ENCODE measurements around the gene UBAC1. TPM values are rescaled to one million over a fixed set of nuclear protein-coding genes. Genes with fewer than 3 reads are reported as not detected.

UBAC1 gene
- total RNA-seq, 2 experiments from 2014 or later: 16.4 to 19.6 TPM

DNA sequence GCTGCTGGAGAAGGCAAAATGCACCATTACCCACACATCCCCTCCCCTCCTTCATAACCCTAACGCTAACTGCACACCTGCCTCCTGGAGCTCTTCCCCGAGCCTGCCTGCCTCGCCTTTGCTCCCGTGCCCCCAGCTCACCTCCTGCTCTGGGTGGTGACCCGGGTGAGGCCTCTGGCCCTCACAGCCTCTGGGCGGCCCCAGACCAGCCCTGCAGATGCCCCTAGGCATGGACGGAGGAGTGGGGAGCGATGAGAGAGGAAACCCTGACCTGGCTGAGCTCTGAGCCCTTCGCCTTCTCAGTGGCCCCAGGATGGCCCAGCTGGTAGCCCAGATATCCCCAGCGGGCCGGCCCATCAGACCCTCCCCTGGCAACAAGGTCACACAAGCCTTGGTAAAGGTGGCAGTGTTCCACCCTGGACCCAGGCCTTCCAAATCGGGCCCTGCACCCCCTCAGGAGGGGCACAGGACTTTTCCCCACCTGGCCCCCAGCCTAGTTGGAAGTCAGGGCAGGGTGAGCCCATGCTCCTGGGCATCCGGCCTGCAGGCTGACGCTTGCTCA, 39.3 kb downstream of the UBAC1 start:
- ChIA-PET CTCF (no interaction called here), POLR2A (no interaction called here)
- no peak for ATAC-seq (ENCODE audit: poor library complexity)
- Histone ChIP-seq H3K4me3 (ENCODE audit: low read length) (no peak overlapping the region), H3K9me3 (ENCODE audit: control insufficient read depth in 1 of 2, insufficient read depth in 1 of 2, low read length in 2 of 2) (peaks cover 29 to 35% of the 10 kb centered on the region in 2 experiments), H3K27me3 (ENCODE audit: control insufficient read depth in 1 of 2, insufficient read depth in 2 of 2, low read length in 2 of 2) (no peaks in the 10 kb centered on the region), H3K27ac (ENCODE audit: low read depth in 1 of 2, low read length in 2 of 2) (no peak overlapping the region), H3K36me3 (ENCODE audit: insufficient read depth, low read length) (no peaks in the 10 kb centered on the region), H3K4me1 (ENCODE audit: insufficient read depth, low read length) (peaks cover 12% of the 10 kb centered on the region)
- no peak overlapping the region for H3K27ac Mint-ChIP-seq
- no peaks in the 10 kb centered on the region for H3K27me3 Mint-ChIP-seq
- DNase-seq: no peak
- TF ChIP-seq, protein P1, sequence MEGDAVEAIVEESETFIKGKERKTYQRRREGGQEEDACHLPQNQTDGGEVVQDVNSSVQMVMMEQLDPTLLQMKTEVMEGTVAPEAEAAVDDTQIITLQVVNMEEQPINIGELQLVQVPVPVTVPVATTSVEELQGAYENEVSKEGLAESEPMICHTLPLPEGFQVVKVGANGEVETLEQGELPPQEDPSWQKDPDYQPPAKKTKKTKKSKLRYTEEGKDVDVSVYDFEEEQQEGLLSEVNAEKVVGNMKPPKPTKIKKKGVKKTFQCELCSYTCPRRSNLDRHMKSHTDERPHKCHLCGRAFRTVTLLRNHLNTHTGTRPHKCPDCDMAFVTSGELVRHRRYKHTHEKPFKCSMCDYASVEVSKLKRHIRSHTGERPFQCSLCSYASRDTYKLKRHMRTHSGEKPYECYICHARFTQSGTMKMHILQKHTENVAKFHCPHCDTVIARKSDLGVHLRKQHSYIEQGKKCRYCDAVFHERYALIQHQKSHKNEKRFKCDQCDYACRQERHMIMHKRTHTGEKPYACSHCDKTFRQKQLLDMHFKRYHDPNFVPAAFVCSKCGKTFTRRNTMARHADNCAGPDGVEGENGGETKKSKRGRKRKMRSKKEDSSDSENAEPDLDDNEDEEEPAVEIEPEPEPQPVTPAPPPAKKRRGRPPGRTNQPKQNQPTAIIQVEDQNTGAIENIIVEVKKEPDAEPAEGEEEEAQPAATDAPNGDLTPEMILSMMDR (IDR thresholded peaks at IDR 0.05): no peak
- peaks cover 3% of the 10 kb centered on the region for H3K9me3 Mint-ChIP-seq
- H3K36me3 Mint-ChIP-seq (ENCODE audit: low read depth): peaks cover 5% of the 10 kb centered on the region
- no peaks in the 10 kb centered on the region for H3K4me1 Mint-ChIP-seq (ENCODE audit: low read depth)
- intact Hi-C loops (cut with DNase I, micrococcal nuclease): no loop called here
- H3K4me3 Mint-ChIP-seq: no peak overlapping the region

DNA sequence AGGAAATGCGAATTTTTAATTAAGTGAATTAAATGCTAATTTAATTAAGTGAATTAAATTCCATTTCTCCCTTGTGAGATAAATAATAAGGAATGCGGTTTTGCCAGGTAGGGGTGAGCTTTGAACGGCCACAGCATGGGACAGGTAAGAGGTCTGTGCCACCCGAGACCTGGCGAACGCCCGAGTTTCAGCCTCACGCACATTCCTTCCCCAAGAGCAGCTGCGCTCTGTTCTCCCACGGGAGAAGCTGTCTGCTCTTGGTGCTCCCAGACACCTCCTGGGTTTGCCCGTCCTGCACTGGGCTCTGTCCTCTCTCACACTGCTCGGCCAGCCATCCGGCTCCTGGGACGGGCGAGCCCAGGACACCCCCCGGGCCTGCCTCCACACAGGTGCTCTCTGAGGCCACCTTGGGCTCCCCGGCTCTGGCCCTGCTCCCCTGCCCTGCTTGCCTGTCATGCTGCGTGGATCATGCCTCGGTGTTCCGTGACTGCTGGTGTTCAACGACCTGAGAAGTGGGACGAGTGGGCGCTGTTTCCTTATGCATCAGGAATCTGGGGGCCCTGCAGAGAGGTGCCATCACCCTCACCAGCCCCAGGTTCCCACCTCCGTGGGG, 40.1 kb downstream of the UBAC1 start:
- ChIA-PET POLR2A (no interaction called here), CTCF (no interaction called here)
- no peak for DNase-seq
- TF ChIP-seq, protein P1 (IDR thresholded peaks at IDR 0.05): no peak
- no peaks in the 10 kb centered on the region for H3K27me3 ChIP-seq (ENCODE audit: control insufficient read depth in 1 of 2, insufficient read depth in 2 of 2, low read length in 2 of 2)
- H3K9me3 ChIP-seq (ENCODE audit: control insufficient read depth in 1 of 2, insufficient read depth in 1 of 2, low read length in 2 of 2): peaks cover 35 to 40% of the 10 kb centered on the region in 2 experiments
- Mint-ChIP-seq H3K27me3 (no peaks in the 10 kb centered on the region), H3K4me3 (no peak overlapping the region), H3K27ac (no peak overlapping the region), H3K36me3 (ENCODE audit: low read depth) (peaks cover 13% of the 10 kb centered on the region), H3K9me3 (peaks cover 6% of the 10 kb centered on the region), H3K4me1 (ENCODE audit: low read depth) (no peaks in the 10 kb centered on the region)
- no peak overlapping the region for H3K27ac ChIP-seq (ENCODE audit: low read depth in 1 of 2, low read length in 2 of 2)
- intact Hi-C loops (cut with DNase I, micrococcal nuclease): no loop called here
- H3K36me3 ChIP-seq (ENCODE audit: insufficient read depth, low read length): no peaks in the 10 kb centered on the region
- peaks cover 6% of the 10 kb centered on the region for H3K4me1 ChIP-seq (ENCODE audit: insufficient read depth, low read length)
- ATAC-seq (ENCODE audit: poor library complexity): no peak
- no peak overlapping the region for H3K4me3 ChIP-seq (ENCODE audit: low read length)

DNA sequence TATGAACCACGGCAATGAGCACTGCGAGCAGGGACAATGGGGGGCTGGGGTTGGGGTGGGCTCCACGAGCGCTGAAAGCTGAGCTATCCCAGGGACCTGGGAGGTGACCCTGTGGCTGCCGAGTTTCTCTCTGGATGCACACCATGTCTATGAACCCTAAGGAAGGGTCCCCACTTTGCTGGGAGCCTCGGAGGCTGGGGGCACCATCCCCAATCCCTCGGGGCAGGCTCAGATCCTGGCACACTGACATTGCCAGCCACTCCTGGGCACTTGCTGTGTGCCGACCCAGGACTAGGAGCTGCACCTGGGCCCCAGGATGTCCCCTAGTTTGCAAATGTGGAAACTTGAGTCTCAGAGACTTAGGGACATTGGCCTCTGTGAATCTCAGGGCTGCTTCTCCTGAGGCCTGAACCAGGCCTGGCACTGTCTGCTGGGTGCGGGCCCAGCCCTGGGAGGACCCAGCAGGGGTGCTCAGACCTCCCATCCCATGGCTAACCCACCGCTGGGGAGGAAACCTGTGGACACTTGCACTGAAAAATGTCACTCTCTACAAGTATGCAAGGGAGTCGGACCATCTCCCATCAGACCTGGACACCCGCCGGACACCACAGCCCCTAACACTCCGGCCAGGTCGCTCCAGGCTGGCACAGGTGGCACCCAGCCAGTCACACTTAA, 40.8 kb downstream of the UBAC1 start:
- Mint-ChIP-seq H3K27ac (no peak overlapping the region), H3K4me3 (no peak overlapping the region), H3K36me3 (ENCODE audit: low read depth) (peaks cover 19% of the 10 kb centered on the region), H3K4me1 (ENCODE audit: low read depth) (no peaks in the 10 kb centered on the region), H3K9me3 (peaks cover 12% of the 10 kb centered on the region), H3K27me3 (no peaks in the 10 kb centered on the region)
- intact Hi-C loops (cut with DNase I, micrococcal nuclease): no loop called here
- TF ChIP-seq, protein P1 (IDR thresholded peaks at IDR 0.05): no peak
- Histone ChIP-seq H3K4me3 (ENCODE audit: low read length) (no peak overlapping the region), H3K27me3 (ENCODE audit: control insufficient read depth in 1 of 2, insufficient read depth in 2 of 2, low read length in 2 of 2) (no peaks in the 10 kb centered on the region), H3K9me3 (ENCODE audit: control insufficient read depth in 1 of 2, insufficient read depth in 1 of 2, low read length in 2 of 2) (peaks cover 42% of the 10 kb centered on the region in 2 experiments), H3K27ac (ENCODE audit: low read depth in 1 of 2, low read length in 2 of 2) (no peak overlapping the region), H3K36me3 (ENCODE audit: insufficient read depth, low read length) (peaks cover 5% of the 10 kb centered on the region), H3K4me1 (ENCODE audit: insufficient read depth, low read length) (peaks cover 2% of the 10 kb centered on the region)
- ChIA-PET CTCF (no interaction called here), POLR2A (no interaction called here)
- ATAC-seq (ENCODE audit: poor library complexity) (no peak), DNase-seq (no peak)
